ENCODE measurements around the gene MAST3. TPM values are rescaled to one million over a fixed set of nuclear protein-coding genes. Genes with fewer than 3 reads are reported as not detected.

MAST3 gene
- total RNA-seq, 1 experiment from 2014 or later = 11.5 TPM

- no peak for TF ChIP-seq ARID4B (CRISPR knock-in tag; IDR thresholded peaks at IDR 0.05; ENCODE audit: borderline replicate concordance)
- TF ChIP-seq TP53 (CRISPR knock-in tag; IDR thresholded peaks at IDR 0.05) = no peak
- TF ChIP-seq SMAD3 (CRISPR knock-in tag; IDR thresholded peaks at IDR 0.05; ENCODE audit: borderline replicate concordance) = no peak
- TF ChIP-seq E2F5 (CRISPR knock-in tag; IDR thresholded peaks at IDR 0.05) = no peak
- TF ChIP-seq JAZF1 (CRISPR knock-in tag; IDR thresholded peaks at IDR 0.05) = no peak
- no peak for TF ChIP-seq ATF2 (CRISPR knock-in tag; IDR thresholded peaks at IDR 0.05; ENCODE audit: borderline replicate concordance, low read depth)
- TF ChIP-seq CREM (CRISPR knock-in tag; IDR thresholded peaks at IDR 0.05) = no peak
- H3K27ac Mint-ChIP-seq = no peak overlapping the region
- no peaks in the 10 kb centered on the region for H3K9me3 Mint-ChIP-seq
- peaks cover 12% of the 10 kb centered on the region for H3K36me3 Mint-ChIP-seq
- H3K4me1 Mint-ChIP-seq = peaks cover 9% of the 10 kb centered on the region
- no peak for DNase-seq (ENCODE audit: low spot score)
- ATAC-seq = no peak
- ChIA-PET POLR2A (no interaction called here), CTCF (interaction anchor here (0.5 to 3.1 kb wide), 4 partner anchors 12 to 161 kb away, joined by 3 to 16 read pairs (median 6); no protein-coding TSS in a partner anchor)
- H3K27me3 Mint-ChIP-seq (ENCODE audit: low read depth) = peaks cover 19% of the 10 kb centered on the region
- peak overlapping the region; percentile 80 for H3K4me3 Mint-ChIP-seq
These were observed 75.5 kb downstream of the MAST3 start for GRCh38 chr19:18173054-18173571.

- peak; percentile 77 for DNase-seq (ENCODE audit: low spot score)
- Mint-ChIP-seq H3K36me3 (peaks cover 8% of the 10 kb centered on the region), H3K4me3 (peak within 1 kb of the TSS; percentile 80), H3K4me1 (peaks cover 9% of the 10 kb centered on the region), H3K9me3 (no peaks in the 10 kb centered on the region), H3K27me3 (ENCODE audit: low read depth) (peaks cover 19% of the 10 kb centered on the region), H3K27ac (no peak within 1 kb of the TSS)
- ChIA-PET POLR2A (no interaction called here), CTCF (interaction anchor here (0.9 to 3.6 kb wide), 8 partner anchors 12 to 154 kb away, joined by 3 to 14 read pairs (median 5); partner anchors contain the start of gene MPV17L2)
- ATAC-seq = peak; percentile 82
- TF ChIP-seq AR (CRISPR knock-in tag; IDR thresholded peaks at IDR 0.05) = no peak
- TF ChIP-seq TEAD1 (CRISPR knock-in tag; IDR thresholded peaks at IDR 0.05) = 0 out of 2 replicates have a peak, but pooled peaks have one; percentile 52
- peak; percentile 56; the same call in 1 of the 2 replicates for TF ChIP-seq ARID4B (CRISPR knock-in tag; IDR thresholded peaks at IDR 0.05; ENCODE audit: borderline replicate concordance)
- TF ChIP-seq PREB (CRISPR knock-in tag; IDR thresholded peaks at IDR 0.05; ENCODE audit: borderline replicate concordance) = no peak
- no peak for TF ChIP-seq IRF1 (CRISPR knock-in tag; IDR thresholded peaks at IDR 0.05)
- 0 out of 2 replicates have a peak, but pooled peaks have one; percentile 29 for TF ChIP-seq ZNF219 (CRISPR knock-in tag; IDR thresholded peaks at IDR 0.05; ENCODE audit: borderline replicate concordance)
- peak; percentile 86; the same call in 1 of the 2 replicates for TF ChIP-seq USF1 (CRISPR knock-in tag; IDR thresholded peaks at IDR 0.05)
- TF ChIP-seq SP1 (CRISPR knock-in tag; conservative IDR thresholded peaks at IDR 0.05) = peak; percentile 71; the same call in 1 of the 2 replicates
These were observed 76.2 kb downstream of the MAST3 start, which contains the start of gene IFI30 for GRCh38 chr19:18173572-18174288. Gene IFI30, plus strand, starts transcription at chr19:18173813. Its CDS starts 29 bp downstream, at chr19:18173842.

All from WTC11 (cell line).